WTC11 (cell line): ENCODE results near the gene CPSF7. TPM values are rescaled to one million over a fixed set of nuclear protein-coding genes. Genes with fewer than 3 reads are reported as not detected.
A peak's percentile ranks its signal among the peaks of the same experiment; 100 is the strongest.

Experiments
- ATAC-seq: fragments of 200-7000 bp; cut with Tn5 transposase; 2 replicates; pipeline ENCODE4 v1.10.0; 2021; ENCODE audit warnings: mild to moderate bottlenecking, moderate library complexity
- CTCF ChIA-PET: fragments of 300-600 bp; sonication (Branson Sonifier 250); formaldehyde crosslinking; loops from one replicate; lab custom pipeline; 2021; ENCODE audit warnings: antibody characterized with exemption; lab: Charles Lee
- POLR2A ChIA-PET: fragments of 350-600 bp; sonication (Branson Sonifier 250); formaldehyde crosslinking; loops from one replicate; lab custom pipeline; 2021; ENCODE audit warnings: antibody characterized with exemption; lab: Charles Lee
- DNase-seq: peaks from one replicate; pipeline ENCODE4 v3.0.0; 2021; ENCODE audit warnings: low spot score
- H3K27ac Mint-ChIP-seq: 2 replicates; pipeline ENCODE4 v1.8.0; 2021; ENCODE audit warnings: mixed read lengths
- H3K27me3 Mint-ChIP-seq: 2 replicates; pipeline ENCODE4 v1.8.0; 2021; ENCODE audit warnings: low read depth, mild to moderate bottlenecking, moderate library complexity, mixed read lengths
- H3K36me3 Mint-ChIP-seq: 2 replicates; pipeline ENCODE4 v1.8.0; 2021; ENCODE audit warnings: mixed read lengths
- H3K4me1 Mint-ChIP-seq: 2 replicates; pipeline ENCODE4 v1.8.0; 2022; ENCODE audit warnings: mixed read lengths
- H3K4me3 Mint-ChIP-seq: 2 replicates; pipeline ENCODE4 v1.8.0; 2021; ENCODE audit warnings: mild to moderate bottlenecking, moderate library complexity, mixed read lengths
- H3K9me3 Mint-ChIP-seq: 2 replicates; pipeline ENCODE4 v1.8.0; 2021; ENCODE audit warnings: mixed read lengths
- EMX1 ChIP-seq: fragments of 250-450 bp; sonication (Bioruptor Pico); IDR thresholded peaks from 2 replicates; pipeline ENCODE4 v1.8.0; 2021; ENCODE audit warnings: mild to moderate bottlenecking
- ETV6 ChIP-seq: sonication (generic); formaldehyde crosslinking; IDR thresholded peaks from 2 replicates; pipeline ENCODE4 v1.8.1; 2022; ENCODE audit warnings: mild to moderate bottlenecking, missing genetic modification reagents
- IRF2 ChIP-seq: sonication (generic); formaldehyde crosslinking; IDR thresholded peaks from 2 replicates; pipeline ENCODE4 v1.8.0; 2022; ENCODE audit warnings: low read depth, missing genetic modification reagents, borderline replicate concordance
- JUN ChIP-seq: sonication (generic); formaldehyde crosslinking; IDR thresholded peaks from 2 replicates; pipeline ENCODE4 v1.8.0; 2023; ENCODE audit warnings: mild to moderate bottlenecking, missing genetic modification reagents
- NFYB ChIP-seq: sonication (generic); formaldehyde crosslinking; conservative IDR thresholded peaks from 2 replicates; pipeline ENCODE4 v1.8.0; 2022; ENCODE audit warnings: low read depth, missing genetic modification reagents
- SMAD3 ChIP-seq: sonication (generic); formaldehyde crosslinking; IDR thresholded peaks from 2 replicates; pipeline ENCODE4 v1.8.0; 2022; ENCODE audit warnings: missing genetic modification reagents, mild to moderate bottlenecking, borderline replicate concordance
- ZNF121 ChIP-seq: sonication (generic); formaldehyde crosslinking; IDR thresholded peaks from 2 replicates; pipeline ENCODE4 v1.8.0; 2023; ENCODE audit warnings: missing genetic modification reagents
- ZNF317 ChIP-seq: sonication (generic); formaldehyde crosslinking; IDR thresholded peaks from 2 replicates; pipeline ENCODE4 v1.8.1; 2023; ENCODE audit warnings: low read depth, mild to moderate bottlenecking, moderate library complexity, missing genetic modification reagents, borderline replicate concordance
- total RNA-seq: library from RNA; stranded (reverse); gene quantifications from 3 replicates; pipeline ENCODE4 v1.2.3, GENCODE V29; 2021
- TF ChIP-seq, protein P1 (sequence below): sonication (generic); formaldehyde crosslinking; IDR thresholded peaks from 2 replicates; pipeline ENCODE4 v1.8.0; 2022; ENCODE audit warnings: missing genetic modification reagents
- TF ChIP-seq, protein P2 (sequence below): sonication (generic); formaldehyde crosslinking; IDR thresholded peaks from 2 replicates; pipeline ENCODE4 v1.8.0; 2023; ENCODE audit warnings: missing genetic modification reagents
- TF ChIP-seq, protein P3 (sequence below): sonication (generic); formaldehyde crosslinking; IDR thresholded peaks from 2 replicates; pipeline ENCODE4 v1.8.0; 2023; ENCODE audit warnings: mild to moderate bottlenecking, missing genetic modification reagents
- TF ChIP-seq, protein P4 (sequence below): sonication (generic); formaldehyde crosslinking; IDR thresholded peaks from 2 replicates; pipeline ENCODE4 v1.8.1; 2023; ENCODE audit warnings: mild to moderate bottlenecking, missing genetic modification reagents, borderline replicate concordance

The CPSF7 gene
- total RNA-seq, 1 experiment from 2014 or later: 88.3 TPM

DNA sequence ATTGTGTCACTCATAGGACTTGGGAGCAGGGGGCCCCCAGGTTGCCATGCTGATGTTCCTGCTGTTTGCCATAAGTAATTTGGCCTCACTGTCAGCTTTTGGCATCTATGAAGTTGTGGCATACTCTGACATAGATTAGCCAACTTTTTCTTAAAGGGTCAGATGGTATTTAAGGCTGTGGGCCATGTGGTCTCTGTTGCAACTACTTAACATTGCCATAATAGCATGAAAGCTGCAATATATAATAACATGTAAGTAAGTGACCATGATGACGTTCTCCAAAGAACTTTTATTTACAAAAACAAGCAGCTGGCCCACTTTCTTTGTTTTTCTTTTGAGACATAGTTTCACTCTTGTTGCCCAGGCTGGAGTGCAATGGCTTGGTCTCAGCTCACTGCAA, 39.6 kb downstream of the CPSF7 start (continued):
- TF ChIP-seq, protein P1, sequence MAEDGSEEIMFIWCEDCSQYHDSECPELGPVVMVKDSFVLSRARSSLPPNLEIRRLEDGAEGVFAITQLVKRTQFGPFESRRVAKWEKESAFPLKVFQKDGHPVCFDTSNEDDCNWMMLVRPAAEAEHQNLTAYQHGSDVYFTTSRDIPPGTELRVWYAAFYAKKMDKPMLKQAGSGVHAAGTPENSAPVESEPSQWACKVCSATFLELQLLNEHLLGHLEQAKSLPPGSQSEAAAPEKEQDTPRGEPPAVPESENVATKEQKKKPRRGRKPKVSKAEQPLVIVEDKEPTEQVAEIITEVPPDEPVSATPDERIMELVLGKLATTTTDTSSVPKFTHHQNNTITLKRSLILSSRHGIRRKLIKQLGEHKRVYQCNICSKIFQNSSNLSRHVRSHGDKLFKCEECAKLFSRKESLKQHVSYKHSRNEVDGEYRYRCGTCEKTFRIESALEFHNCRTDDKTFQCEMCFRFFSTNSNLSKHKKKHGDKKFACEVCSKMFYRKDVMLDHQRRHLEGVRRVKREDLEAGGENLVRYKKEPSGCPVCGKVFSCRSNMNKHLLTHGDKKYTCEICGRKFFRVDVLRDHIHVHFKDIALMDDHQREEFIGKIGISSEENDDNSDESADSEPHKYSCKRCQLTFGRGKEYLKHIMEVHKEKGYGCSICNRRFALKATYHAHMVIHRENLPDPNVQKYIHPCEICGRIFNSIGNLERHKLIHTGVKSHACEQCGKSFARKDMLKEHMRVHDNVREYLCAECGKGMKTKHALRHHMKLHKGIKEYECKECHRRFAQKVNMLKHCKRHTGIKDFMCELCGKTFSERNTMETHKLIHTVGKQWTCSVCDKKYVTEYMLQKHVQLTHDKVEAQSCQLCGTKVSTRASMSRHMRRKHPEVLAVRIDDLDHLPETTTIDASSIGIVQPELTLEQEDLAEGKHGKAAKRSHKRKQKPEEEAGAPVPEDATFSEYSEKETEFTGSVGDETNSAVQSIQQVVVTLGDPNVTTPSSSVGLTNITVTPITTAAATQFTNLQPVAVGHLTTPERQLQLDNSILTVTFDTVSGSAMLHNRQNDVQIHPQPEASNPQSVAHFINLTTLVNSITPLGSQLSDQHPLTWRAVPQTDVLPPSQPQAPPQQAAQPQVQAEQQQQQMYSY (CRISPR knock-in tag): no peak
- TF ChIP-seq JUN: no peak
- TF ChIP-seq NFYB (CRISPR knock-in tag): no peak
- TF ChIP-seq, protein P2, sequence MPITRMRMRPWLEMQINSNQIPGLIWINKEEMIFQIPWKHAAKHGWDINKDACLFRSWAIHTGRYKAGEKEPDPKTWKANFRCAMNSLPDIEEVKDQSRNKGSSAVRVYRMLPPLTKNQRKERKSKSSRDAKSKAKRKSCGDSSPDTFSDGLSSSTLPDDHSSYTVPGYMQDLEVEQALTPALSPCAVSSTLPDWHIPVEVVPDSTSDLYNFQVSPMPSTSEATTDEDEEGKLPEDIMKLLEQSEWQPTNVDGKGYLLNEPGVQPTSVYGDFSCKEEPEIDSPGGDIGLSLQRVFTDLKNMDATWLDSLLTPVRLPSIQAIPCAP (CRISPR knock-in tag): no peak
- no peak for TF ChIP-seq IRF2
- no peak for TF ChIP-seq ETV6 (CRISPR knock-in tag)
- no peak for TF ChIP-seq SMAD3
- TF ChIP-seq, protein P3, sequence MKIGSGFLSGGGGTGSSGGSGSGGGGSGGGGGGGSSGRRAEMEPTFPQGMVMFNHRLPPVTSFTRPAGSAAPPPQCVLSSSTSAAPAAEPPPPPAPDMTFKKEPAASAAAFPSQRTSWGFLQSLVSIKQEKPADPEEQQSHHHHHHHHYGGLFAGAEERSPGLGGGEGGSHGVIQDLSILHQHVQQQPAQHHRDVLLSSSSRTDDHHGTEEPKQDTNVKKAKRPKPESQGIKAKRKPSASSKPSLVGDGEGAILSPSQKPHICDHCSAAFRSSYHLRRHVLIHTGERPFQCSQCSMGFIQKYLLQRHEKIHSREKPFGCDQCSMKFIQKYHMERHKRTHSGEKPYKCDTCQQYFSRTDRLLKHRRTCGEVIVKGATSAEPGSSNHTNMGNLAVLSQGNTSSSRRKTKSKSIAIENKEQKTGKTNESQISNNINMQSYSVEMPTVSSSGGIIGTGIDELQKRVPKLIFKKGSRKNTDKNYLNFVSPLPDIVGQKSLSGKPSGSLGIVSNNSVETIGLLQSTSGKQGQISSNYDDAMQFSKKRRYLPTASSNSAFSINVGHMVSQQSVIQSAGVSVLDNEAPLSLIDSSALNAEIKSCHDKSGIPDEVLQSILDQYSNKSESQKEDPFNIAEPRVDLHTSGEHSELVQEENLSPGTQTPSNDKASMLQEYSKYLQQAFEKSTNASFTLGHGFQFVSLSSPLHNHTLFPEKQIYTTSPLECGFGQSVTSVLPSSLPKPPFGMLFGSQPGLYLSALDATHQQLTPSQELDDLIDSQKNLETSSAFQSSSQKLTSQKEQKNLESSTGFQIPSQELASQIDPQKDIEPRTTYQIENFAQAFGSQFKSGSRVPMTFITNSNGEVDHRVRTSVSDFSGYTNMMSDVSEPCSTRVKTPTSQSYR (CRISPR knock-in tag): no peak
- no peak for TF ChIP-seq EMX1
- TF ChIP-seq, protein P4, sequence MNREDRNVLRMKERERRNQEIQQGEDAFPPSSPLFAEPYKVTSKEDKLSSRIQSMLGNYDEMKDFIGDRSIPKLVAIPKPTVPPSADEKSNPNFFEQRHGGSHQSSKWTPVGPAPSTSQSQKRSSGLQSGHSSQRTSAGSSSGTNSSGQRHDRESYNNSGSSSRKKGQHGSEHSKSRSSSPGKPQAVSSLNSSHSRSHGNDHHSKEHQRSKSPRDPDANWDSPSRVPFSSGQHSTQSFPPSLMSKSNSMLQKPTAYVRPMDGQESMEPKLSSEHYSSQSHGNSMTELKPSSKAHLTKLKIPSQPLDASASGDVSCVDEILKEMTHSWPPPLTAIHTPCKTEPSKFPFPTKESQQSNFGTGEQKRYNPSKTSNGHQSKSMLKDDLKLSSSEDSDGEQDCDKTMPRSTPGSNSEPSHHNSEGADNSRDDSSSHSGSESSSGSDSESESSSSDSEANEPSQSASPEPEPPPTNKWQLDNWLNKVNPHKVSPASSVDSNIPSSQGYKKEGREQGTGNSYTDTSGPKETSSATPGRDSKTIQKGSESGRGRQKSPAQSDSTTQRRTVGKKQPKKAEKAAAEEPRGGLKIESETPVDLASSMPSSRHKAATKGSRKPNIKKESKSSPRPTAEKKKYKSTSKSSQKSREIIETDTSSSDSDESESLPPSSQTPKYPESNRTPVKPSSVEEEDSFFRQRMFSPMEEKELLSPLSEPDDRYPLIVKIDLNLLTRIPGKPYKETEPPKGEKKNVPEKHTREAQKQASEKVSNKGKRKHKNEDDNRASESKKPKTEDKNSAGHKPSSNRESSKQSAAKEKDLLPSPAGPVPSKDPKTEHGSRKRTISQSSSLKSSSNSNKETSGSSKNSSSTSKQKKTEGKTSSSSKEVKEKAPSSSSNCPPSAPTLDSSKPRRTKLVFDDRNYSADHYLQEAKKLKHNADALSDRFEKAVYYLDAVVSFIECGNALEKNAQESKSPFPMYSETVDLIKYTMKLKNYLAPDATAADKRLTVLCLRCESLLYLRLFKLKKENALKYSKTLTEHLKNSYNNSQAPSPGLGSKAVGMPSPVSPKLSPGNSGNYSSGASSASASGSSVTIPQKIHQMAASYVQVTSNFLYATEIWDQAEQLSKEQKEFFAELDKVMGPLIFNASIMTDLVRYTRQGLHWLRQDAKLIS (CRISPR knock-in tag): no peak

DNA sequence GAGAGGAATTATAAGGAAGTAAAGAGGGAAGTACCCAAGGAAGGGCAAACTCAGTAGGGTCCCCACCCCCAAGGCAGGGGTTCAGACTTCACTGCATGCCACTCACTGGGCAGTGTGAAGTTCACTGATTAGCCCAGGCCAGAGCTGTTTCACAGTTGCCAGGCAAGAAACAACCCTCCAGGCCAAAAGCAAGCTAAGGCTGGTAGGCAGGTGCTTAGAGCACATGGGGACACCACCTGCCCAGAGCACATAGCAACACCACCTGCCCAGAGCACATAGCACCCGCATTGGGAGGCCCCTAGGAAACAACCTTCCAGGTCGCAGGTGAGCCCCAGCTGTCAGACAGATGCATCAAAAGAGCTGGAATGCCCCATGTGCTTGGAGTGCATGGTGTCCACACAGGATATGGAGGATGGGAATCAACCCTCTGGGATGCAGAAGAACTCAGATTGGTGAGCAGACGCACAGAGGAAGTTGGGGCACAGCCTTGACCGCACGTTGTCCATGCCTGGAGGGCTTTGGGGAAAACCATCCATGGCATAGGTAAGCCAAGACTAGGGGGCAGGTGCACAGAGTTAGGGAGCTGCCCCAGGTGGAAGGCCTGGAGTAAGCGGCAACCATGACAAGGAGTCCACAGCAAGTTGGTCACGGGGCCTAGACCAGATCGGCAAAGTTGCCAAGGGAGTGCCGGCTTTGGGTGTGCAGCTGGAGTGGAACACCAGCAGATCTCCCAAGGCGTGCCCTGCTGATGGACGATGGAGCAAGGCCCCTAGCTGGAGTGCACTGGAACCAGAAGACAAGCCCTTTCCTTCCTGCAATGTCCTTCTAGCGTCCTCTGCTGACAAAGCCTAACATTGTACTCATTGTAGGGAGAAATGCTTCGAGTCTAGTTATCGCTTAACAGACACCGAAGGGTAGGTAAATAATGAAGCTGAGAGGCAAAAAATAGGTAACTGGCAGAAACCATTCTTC, 45.2 kb downstream of the CPSF7 start:
- Mint-ChIP-seq H3K27me3 (no peaks in the 10 kb centered on the region), H3K4me3 (no peak overlapping the region), H3K4me1 (peaks cover 5% of the 10 kb centered on the region; the same call in 1 of the 2 replicates), H3K36me3 (no peaks in the 10 kb centered on the region), H3K27ac (no peak overlapping the region), H3K9me3 (peaks cover 4% of the 10 kb centered on the region)
- DNase-seq (peak; percentile 23), ATAC-seq (peak; percentile 69)
- ChIA-PET CTCF (interaction anchor here (0.8 to 10.1 kb wide), 26 partner anchors 13 to 275 kb away, joined by 3 to 346 read pairs (median 4); partner anchors contain the start of genes CPSF7, CYB561A3, DDB1 and SDHAF2), POLR2A (interaction anchor here (0.5 to 1.7 kb wide), 3 partner anchors 12 to 45 kb away, joined by 4 read pairs; partner anchors contain the start of genes CPSF7, CYB561A3, SDHAF2 and TMEM138)
- TF ChIP-seq ZNF317 (CRISPR knock-in tag) (0 out of 2 replicates have a peak, but pooled peaks have one; percentile 65), ZNF121 (CRISPR knock-in tag) (no peak)
